Activated gamma-delta T cell (primary cell): ENCODE results near the gene GAGE12F.
"Not testable (repeated sequence)": the region's sequence is repeated elsewhere in the genome, so short reads cannot be mapped to it uniquely, and the experiment has no call there.

Source experiments
- DNase-seq: peaks from one replicate; lab custom pipeline; 2025; lab: John Stamatoyannopoulos, UW
- total RNA-seq, 2 donors: gene quantifications; one replicate each; lab custom pipeline; 2026; lab: John Stamatoyannopoulos, UW

Gene GAGE12F
- total RNA-seq = 0 reads per million in 2 donors

- not testable (repeated sequence) for DNase-seq
These were observed at the start of gene GAGE12F for GRCh38 chrX:49560542-49560941. TSS of gene GAGE12F (plus strand) at chrX:49560842. CDS start at chrX:49561997, 1,155 bp downstream.

- DNase-seq = not testable (repeated sequence)
These were observed 28.8 kb upstream of the GAGE12F start, which contains the start of gene GAGE12C for GRCh38 chrX:49531877-49532276. TSS of gene GAGE12C (plus strand) at chrX:49532177. CDS start at chrX:49533332, 1,155 bp downstream.

- DNase-seq = not testable (repeated sequence)
These were observed 19.2 kb upstream of the GAGE12F start, which contains the start of gene GAGE12D for GRCh38 chrX:49541433-49541832. TSS of gene GAGE12D (plus strand) at chrX:49541733. CDS start at chrX:49542888, 1,155 bp downstream.

- not testable (repeated sequence) for DNase-seq
These were observed 9.7 kb upstream of the GAGE12F start, which contains the start of gene GAGE12E for GRCh38 chrX:49550989-49551388. TSS of gene GAGE12E (plus strand) at chrX:49551289. CDS start at chrX:49552444, 1,155 bp downstream.

GRCh38 chrX:49568728-49569127, 8.1 kb downstream of the GAGE12F start:
- DNase-seq = not testable (repeated sequence)

- DNase-seq = not testable (repeated sequence)
These were observed 8.5 kb downstream of the GAGE12F start for GRCh38 chrX:49569152-49569551.

- DNase-seq = not testable (repeated sequence)
These were observed 9.5 kb downstream of the GAGE12F start, which contains the start of gene GAGE12G for GRCh38 chrX:49570100-49570499. TSS of gene GAGE12G (plus strand) at chrX:49570400. CDS start at chrX:49571555, 1,155 bp downstream.

GRCh38 chrX:49579649-49580048, 19.0 kb downstream of the GAGE12F start, which contains the start of gene GAGE12H:
TSS of gene GAGE12H (plus strand) at chrX:49579949. CDS start at chrX:49581104, 1,155 bp downstream.
- not testable (repeated sequence) for DNase-seq

- DNase-seq = not testable (repeated sequence)
These were observed 28.6 kb downstream of the GAGE12F start, which contains the start of gene GAGE2A for GRCh38 chrX:49589196-49589595. TSS of gene GAGE2A (plus strand) at chrX:49589496. CDS start at chrX:49590651, 1,155 bp downstream.

GRCh38 chrX:49589769-49590478, 29.3 kb downstream of the GAGE12F start:
- DNase-seq = not testable (repeated sequence)

GRCh38 chrX:49590488-49590887, 29.8 kb downstream of the GAGE12F start:
- not testable (repeated sequence) for DNase-seq

- not testable (repeated sequence) for DNase-seq
These were observed 38.1 kb downstream of the GAGE12F start, which contains the start of gene GAGE1 for GRCh38 chrX:49598720-49599119. TSS of gene GAGE1 (plus strand) at chrX:49599020. CDS start at chrX:49600175, 1,155 bp downstream.

GRCh38 chrX:49610718-49611310, 50.2 kb downstream of the GAGE12F start:
- no peak for DNase-seq
